ENCODE results near the gene ANKRD37. TPM values are rescaled to one million over a fixed set of nuclear protein-coding genes. Genes with fewer than 3 reads are reported as not detected.

The ANKRD37 gene
- total and polyA plus RNA-seq, 9 of the 15 experiments (the other 6 are each of a cell fraction or from before 2014, with no cell fraction given) = 1.3 to 53.7 (median 3.6) TPM

DNA sequence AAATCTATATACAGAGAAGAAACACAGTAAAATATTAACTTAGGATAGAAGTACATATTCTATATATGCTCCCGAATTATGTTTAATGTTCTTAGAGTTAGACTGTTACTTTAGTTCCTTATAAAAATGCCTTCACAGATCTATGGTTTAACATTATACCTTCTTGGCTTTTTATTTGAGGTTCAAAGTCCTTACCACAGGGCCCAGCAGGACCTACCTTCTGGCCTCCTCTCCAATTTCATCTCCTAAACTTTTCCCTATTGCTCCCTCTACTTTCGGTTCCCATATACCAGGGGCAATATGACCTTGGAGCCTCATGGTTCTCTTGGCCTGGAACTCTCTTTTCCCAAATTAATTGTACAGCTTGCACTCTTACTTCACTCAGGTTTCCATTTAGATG, 11.8 kb downstream of the ANKRD37 start (continued):
- TF ChIP-seq, protein P1, sequence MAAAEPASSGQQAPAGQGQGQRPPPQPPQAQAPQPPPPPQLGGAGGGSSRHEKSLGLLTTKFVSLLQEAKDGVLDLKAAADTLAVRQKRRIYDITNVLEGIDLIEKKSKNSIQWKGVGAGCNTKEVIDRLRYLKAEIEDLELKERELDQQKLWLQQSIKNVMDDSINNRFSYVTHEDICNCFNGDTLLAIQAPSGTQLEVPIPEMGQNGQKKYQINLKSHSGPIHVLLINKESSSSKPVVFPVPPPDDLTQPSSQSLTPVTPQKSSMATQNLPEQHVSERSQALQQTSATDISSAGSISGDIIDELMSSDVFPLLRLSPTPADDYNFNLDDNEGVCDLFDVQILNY (CRISPR knock-in tag; IDR thresholded peaks at IDR 0.05) = no peak
- TF ChIP-seq NRF1 (conservative IDR thresholded peaks at IDR 0.05 in 1 of 2, IDR thresholded peaks at IDR 0.05 in 1 of 2) (no peak), GTF2F1 (IDR thresholded peaks at IDR 0.05; ENCODE audit: low read depth, low read length) (no peak), FOS (IDR thresholded peaks at IDR 0.05; ENCODE audit: extremely low read depth, insufficient read length) (no peak), ASH1L (IDR thresholded peaks at IDR 0.05; ENCODE audit: borderline replicate concordance, low read depth, partially characterized antibody) (no peak), BRD4 (IDR thresholded peaks at IDR 0.05) (no peak), MXD1 (CRISPR knock-in tag; IDR thresholded peaks at IDR 0.05; ENCODE audit: borderline replicate concordance, poor library complexity, severe bottlenecking) (no peak), ZNF184 (CRISPR knock-in tag; IDR thresholded peaks at IDR 0.05) (no peak)
- TF ChIP-seq, protein P2, sequence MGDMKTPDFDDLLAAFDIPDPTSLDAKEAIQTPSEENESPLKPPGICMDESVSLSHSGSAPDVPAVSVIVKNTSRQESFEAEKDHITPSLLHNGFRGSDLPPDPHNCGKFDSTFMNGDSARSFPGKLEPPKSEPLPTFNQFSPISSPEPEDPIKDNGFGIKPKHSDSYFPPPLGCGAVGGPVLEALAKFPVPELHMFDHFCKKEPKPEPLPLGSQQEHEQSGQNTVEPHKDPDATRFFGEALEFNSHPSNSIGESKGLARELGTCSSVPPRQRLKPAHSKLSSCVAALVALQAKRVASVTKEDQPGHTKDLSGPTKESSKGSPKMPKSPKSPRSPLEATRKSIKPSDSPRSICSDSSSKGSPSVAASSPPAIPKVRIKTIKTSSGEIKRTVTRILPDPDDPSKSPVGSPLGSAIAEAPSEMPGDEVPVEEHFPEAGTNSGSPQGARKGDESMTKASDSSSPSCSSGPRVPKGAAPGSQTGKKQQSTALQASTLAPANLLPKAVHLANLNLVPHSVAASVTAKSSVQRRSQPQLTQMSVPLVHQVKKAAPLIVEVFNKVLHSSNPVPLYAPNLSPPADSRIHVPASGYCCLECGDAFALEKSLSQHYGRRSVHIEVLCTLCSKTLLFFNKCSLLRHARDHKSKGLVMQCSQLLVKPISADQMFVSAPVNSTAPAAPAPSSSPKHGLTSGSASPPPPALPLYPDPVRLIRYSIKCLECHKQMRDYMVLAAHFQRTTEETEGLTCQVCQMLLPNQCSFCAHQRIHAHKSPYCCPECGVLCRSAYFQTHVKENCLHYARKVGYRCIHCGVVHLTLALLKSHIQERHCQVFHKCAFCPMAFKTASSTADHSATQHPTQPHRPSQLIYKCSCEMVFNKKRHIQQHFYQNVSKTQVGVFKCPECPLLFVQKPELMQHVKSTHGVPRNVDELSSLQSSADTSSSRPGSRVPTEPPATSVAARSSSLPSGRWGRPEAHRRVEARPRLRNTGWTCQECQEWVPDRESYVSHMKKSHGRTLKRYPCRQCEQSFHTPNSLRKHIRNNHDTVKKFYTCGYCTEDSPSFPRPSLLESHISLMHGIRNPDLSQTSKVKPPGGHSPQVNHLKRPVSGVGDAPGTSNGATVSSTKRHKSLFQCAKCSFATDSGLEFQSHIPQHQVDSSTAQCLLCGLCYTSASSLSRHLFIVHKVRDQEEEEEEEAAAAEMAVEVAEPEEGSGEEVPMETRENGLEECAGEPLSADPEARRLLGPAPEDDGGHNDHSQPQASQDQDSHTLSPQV (IDR thresholded peaks at IDR 0.05) = no peak

All from K562 (cell line).